ENCODE results near the gene GPATCH8. TPM values are rescaled to one million over a fixed set of nuclear protein-coding genes. Genes with fewer than 3 reads are reported as not detected.
A peak's percentile ranks its signal among the peaks of the same experiment; 100 is the strongest.
"Not testable (repeated sequence)": the region's sequence is repeated elsewhere in the genome, so short reads cannot be mapped to it uniquely, and the experiment has no call there.

The GPATCH8 gene
- total RNA-seq, 1 donor from 2014 or later = 70.9 TPM

DNA sequence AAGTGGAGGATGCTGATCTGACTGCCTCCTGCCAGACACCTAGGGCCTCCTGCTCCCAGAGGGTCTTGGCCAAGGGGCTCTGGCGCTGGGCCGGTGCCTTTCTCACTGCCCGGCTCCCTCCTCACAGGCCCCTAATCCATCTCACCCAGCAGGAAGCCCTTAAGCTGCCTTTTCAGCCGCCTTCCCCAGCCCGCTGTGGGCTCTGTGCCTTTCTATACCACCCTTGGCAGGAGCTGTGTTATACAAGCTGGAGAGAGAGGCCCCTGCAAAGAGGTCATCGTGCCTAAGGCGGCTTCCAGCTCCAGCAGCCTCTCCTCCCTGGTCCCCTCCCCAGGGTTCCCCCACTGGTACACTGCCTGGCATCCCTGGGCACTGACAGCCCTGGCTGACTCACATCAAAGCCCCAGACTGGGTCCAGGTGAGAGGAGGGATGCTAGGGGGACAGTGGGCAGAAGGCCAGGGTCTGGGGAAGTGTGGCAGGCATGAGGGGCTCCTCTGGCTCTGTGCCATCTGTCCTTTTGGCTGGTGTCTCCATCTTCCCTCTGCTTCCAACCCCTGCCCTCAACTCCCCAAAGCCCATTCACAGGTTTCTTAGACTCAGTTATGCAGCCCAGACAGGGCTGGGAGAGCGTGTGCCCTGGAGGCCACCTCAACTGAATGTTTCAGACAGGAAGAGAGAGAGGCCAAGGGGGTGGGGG lies 38.8 kb upstream of the GPATCH8 start:
- DNase-seq (ENCODE audit: low spot score, unreplicated experiment) = no peak
- TF ChIP-seq, protein P1, sequence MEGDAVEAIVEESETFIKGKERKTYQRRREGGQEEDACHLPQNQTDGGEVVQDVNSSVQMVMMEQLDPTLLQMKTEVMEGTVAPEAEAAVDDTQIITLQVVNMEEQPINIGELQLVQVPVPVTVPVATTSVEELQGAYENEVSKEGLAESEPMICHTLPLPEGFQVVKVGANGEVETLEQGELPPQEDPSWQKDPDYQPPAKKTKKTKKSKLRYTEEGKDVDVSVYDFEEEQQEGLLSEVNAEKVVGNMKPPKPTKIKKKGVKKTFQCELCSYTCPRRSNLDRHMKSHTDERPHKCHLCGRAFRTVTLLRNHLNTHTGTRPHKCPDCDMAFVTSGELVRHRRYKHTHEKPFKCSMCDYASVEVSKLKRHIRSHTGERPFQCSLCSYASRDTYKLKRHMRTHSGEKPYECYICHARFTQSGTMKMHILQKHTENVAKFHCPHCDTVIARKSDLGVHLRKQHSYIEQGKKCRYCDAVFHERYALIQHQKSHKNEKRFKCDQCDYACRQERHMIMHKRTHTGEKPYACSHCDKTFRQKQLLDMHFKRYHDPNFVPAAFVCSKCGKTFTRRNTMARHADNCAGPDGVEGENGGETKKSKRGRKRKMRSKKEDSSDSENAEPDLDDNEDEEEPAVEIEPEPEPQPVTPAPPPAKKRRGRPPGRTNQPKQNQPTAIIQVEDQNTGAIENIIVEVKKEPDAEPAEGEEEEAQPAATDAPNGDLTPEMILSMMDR (IDR thresholded peaks at IDR 0.05; ENCODE audit: unreplicated experiment) = no peak
- Mint-ChIP-seq H3K27ac (peak overlapping the region; percentile 98), H3K27me3 (peaks cover 8% of the 10 kb centered on the region), H3K4me1 (ENCODE audit: low read depth) (peaks cover 27% of the 10 kb centered on the region), H3K36me3 (ENCODE audit: insufficient read depth) (no peaks in the 10 kb centered on the region), H3K4me3 (ENCODE audit: low read depth) (no peak overlapping the region), H3K9me3 (ENCODE audit: low read depth) (no peaks in the 10 kb centered on the region)

DNA sequence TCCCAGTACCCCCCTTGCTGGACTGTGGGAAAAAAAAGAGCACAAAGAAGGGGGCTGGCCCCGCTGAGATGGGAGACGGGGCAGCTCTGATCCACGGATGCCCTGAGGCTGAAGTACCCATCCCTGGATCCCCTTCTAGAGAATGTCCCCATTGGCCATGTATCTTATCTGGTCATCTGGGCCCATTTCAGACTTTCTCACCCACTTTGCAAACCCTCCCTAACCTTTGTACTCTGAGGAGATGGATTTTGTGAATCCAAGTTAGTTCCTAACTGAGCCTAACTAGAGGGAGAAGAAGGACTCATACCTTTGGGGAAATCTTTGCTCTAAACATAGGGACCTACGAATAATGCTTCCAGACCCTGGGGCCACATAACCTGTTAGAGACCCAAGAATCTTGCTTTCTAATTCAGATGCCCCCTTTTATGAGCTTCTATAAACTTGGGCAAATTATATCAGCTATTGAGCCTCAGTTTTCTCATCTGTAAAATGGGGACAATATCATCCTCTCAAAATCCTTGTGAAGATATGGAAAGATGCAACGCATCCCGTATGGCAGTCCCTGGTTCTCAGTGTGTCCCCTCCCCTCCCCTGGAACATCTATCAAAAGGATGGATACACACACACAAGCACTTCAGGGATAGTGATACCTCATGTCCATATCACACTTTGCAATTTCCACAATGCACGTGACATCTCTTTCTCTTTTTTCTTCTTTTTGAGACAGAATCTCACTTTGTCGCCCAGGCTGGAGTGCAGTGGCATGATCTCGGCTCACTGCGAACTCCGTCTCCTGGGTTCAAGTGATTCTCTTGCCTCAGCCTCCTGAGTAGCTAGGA lies 37.3 kb upstream of the GPATCH8 start:
- H3K36me3 Mint-ChIP-seq (ENCODE audit: insufficient read depth) = no peaks in the 10 kb centered on the region
- H3K27ac Mint-ChIP-seq = peak overlapping the region; percentile 78
- no peak overlapping the region for H3K4me3 Mint-ChIP-seq (ENCODE audit: low read depth)
- no peak for DNase-seq (ENCODE audit: low spot score, unreplicated experiment)
- no peaks in the 10 kb centered on the region for H3K9me3 Mint-ChIP-seq (ENCODE audit: low read depth)
- peaks cover 8% of the 10 kb centered on the region for H3K27me3 Mint-ChIP-seq
- H3K4me1 Mint-ChIP-seq (ENCODE audit: low read depth) = peaks cover 27% of the 10 kb centered on the region
- TF ChIP-seq, protein P1 (IDR thresholded peaks at IDR 0.05; ENCODE audit: unreplicated experiment) = no peak

DNA sequence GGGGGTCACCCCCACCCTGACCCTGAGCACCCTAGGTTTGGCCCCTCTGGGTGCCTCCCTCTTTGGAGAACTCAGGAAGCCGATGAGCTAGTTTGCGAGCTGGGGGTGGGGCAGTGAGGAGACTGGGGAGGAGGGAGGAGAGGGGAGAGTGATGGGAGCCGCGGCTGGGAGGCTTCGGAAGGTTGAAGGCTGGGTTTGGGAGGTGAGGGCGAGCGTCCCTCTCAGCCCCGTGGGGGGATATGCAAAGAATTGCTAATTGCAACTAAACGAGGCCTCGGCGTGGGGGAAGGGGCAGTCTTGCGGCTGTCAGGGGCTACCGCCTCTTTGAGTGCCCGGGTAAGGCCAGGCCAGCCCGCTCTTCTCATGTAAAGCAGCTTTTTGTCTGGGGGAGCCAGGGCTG lies 36.5 kb upstream of the GPATCH8 start:
- H3K4me1 Mint-ChIP-seq (ENCODE audit: low read depth) = peaks cover 25% of the 10 kb centered on the region
- no peak overlapping the region for H3K4me3 Mint-ChIP-seq (ENCODE audit: low read depth)
- TF ChIP-seq, protein P1 (IDR thresholded peaks at IDR 0.05; ENCODE audit: unreplicated experiment) = no peak
- H3K27me3 Mint-ChIP-seq = peaks cover 8% of the 10 kb centered on the region
- DNase-seq (ENCODE audit: low spot score, unreplicated experiment) = no peak
- H3K9me3 Mint-ChIP-seq (ENCODE audit: low read depth) = no peaks in the 10 kb centered on the region
- no peaks in the 10 kb centered on the region for H3K36me3 Mint-ChIP-seq (ENCODE audit: insufficient read depth)
- no peak overlapping the region for H3K27ac Mint-ChIP-seq

DNA sequence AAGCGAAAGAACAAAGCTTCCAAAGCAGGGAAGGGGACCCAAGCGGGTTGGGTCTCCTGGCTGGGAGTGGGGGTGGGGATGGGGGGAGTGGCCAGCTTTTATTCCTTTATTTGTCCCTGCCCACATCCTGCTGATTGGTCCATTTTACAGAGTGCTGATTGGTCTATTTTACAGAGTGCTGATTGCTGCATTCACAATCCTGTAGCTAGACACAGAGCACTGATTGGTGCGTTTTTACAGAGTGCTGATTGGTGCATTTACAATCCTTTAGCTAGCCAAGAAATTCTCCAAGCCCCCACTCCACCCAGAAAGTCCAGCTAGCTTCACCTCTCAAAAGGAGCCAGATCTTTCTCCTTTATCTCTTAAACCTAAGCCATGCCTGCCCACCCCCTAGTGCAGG lies 34.7 kb upstream of the GPATCH8 start:
- not testable (repeated sequence) for H3K4me3 Mint-ChIP-seq (ENCODE audit: low read depth); DNase-seq (ENCODE audit: low spot score, unreplicated experiment); H3K27ac Mint-ChIP-seq; H3K36me3 Mint-ChIP-seq (ENCODE audit: insufficient read depth); H3K9me3 Mint-ChIP-seq (ENCODE audit: low read depth); H3K27me3 Mint-ChIP-seq
- peaks cover 14% of the 10 kb centered on the region for H3K4me1 Mint-ChIP-seq (ENCODE audit: low read depth)

DNA sequence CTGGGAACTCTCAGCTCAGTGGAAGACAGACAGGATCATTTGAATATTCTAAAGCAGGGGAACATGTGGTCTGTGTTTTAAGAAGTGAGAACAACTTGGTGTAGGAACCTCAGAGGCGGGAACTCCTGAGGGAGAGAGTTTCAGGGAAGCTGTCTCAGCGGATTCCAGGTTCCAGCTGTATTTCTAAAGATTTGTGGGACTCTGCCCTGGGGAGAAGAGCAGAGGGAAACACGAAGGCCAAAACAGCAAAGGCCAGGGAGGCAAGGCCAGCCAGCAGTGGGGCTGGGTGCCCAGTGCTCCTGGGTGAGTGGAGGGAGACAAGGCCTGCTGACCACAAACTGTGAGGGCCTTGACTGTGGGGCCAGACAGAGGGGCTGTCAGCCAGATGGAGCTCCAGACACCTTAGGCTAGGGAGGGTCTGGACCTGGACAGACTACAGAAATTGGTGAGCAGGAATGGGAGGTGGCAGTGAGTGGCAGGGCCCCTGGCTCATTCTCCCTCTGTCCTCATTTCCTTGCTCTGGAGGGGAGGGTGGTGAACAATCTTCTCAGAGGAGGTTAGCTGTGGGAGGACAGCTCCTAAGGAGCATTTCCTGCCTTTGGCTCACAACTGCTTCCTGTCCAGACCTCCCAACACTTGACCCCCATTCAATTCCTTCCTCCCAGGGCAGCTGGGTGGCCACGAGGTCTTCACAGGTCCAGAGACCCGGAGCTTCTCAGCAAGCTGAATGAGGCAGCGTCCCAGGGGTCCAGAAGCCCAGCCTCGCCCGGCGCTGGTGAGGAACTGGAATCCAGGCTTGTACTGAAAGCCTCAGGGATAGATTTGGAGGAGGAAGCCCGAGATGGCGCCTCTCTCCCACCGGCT lies 33.1 kb upstream of the GPATCH8 start:
- Mint-ChIP-seq H3K4me1 (ENCODE audit: low read depth) (peaks cover 6% of the 10 kb centered on the region), H3K27ac (peak overlapping the region; percentile 3), H3K4me3 (ENCODE audit: low read depth) (no peak overlapping the region), H3K27me3 (peaks cover 8% of the 10 kb centered on the region), H3K36me3 (ENCODE audit: insufficient read depth) (no peaks in the 10 kb centered on the region), H3K9me3 (ENCODE audit: low read depth) (no peaks in the 10 kb centered on the region)
- TF ChIP-seq, protein P1 (IDR thresholded peaks at IDR 0.05; ENCODE audit: unreplicated experiment) = no peak
- DNase-seq (ENCODE audit: low spot score, unreplicated experiment) = no peak
